ENCODE data around the gene CTAGE15.
"Not testable (repeated sequence)": the region's sequence is repeated elsewhere in the genome, so short reads cannot be mapped to it uniquely, and the experiment has no call there.

GRCh38 chr7:143543288-143544038, 28.1 kb upstream of the CTAGE15 start:
- TF ChIP-seq CTCF (IDR thresholded peaks at IDR 0.05); TAF1 (IDR thresholded peaks at IDR 0.05; ENCODE audit: borderline replicate concordance, low read depth, low read length); CHD2 (IDR thresholded peaks at IDR 0.05; ENCODE audit: low read length, partially characterized antibody); POLR2AphosphoS5 (IDR thresholded peaks at IDR 0.05; ENCODE audit: low read depth, low read length): not testable (repeated sequence)

All from SK-N-SH (cell line).